ENCODE results near the gene CLDN2.

DNA sequence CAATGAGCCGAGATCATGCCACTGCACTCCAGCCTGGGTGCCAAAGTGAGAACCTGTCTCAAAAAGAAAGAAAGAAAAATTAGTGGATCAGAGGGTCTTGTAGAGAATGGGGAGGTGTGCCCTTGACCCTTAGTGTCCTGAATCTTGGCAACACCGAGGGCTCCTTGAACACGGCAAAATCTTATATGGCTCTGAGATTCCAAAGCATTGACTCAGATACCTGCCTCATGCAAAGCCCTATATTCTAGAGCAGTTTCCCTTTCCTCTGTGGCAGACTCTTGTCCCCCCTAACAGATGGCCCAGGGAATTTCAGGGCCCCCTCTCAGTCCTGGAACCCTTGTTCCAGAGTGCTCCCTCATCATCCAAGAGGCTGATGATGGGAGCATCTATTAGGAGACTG lies 6.8 kb downstream of the CLDN2 start:
- TF ChIP-seq, protein P1, sequence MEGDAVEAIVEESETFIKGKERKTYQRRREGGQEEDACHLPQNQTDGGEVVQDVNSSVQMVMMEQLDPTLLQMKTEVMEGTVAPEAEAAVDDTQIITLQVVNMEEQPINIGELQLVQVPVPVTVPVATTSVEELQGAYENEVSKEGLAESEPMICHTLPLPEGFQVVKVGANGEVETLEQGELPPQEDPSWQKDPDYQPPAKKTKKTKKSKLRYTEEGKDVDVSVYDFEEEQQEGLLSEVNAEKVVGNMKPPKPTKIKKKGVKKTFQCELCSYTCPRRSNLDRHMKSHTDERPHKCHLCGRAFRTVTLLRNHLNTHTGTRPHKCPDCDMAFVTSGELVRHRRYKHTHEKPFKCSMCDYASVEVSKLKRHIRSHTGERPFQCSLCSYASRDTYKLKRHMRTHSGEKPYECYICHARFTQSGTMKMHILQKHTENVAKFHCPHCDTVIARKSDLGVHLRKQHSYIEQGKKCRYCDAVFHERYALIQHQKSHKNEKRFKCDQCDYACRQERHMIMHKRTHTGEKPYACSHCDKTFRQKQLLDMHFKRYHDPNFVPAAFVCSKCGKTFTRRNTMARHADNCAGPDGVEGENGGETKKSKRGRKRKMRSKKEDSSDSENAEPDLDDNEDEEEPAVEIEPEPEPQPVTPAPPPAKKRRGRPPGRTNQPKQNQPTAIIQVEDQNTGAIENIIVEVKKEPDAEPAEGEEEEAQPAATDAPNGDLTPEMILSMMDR (IDR thresholded peaks at IDR 0.05) = no peak
- TF ChIP-seq POLR2A (IDR thresholded peaks at IDR 0.05) = no peak

Data from adrenal gland (tissue), 5 donors.